ENCODE results near the gene AGAP3. TPM values are rescaled to one million over a fixed set of nuclear protein-coding genes. Genes with fewer than 3 reads are reported as not detected.
"Not testable (repeated sequence)": the region's sequence is repeated elsewhere in the genome, so short reads cannot be mapped to it uniquely, and the experiment has no call there.

Gene AGAP3
- total RNA-seq: 25.5 TPM
- 77.0 TPM for polyA plus RNA-seq

DNA sequence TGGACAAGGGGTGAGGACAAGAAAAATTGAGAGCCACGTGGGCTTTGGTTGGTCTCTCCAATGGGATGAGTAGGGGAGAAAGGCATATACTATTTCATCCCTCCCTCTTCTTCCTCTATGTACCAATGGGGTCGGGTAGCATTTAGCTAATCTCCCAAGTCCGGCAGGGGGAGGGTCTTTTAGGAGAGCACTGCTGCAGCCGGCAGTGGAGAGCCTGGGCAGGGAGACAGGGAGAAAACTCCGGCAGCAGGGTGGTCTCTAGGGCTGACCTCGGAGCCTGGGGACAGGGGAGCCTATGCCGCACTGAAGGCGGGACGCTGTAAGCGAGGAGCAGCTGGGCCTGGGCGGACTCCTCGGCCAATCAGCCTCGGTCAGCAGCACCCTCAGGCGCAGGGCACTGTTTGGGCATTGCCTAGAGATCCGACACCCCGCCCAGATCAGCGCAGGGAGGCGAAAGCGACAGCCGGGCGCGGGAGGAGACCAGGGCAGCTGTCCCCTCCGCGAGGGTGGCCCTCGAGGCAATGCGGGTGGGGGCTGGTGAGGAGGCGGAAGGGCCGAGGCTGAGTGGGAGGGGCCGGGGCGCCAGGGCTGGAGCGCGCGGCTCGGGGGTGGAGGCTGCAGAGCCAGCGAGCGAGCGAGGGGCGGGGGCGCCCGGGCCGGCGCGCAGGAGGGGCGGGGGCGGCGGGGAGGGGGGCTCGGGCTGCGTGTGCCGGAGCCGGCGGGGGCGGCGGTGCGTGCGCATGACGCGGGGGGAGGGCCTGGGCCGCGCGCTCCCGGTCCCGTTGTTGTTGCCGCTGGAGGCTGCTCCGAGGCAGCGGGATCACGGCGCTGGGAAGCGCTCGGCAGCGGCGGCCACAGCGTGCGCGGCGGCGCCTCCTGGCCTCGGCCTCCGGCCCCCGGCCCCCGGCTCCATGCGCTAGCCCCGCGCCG, at the start of gene AGAP3:
TSS of gene AGAP3 (plus strand) at position 785 of the 930 bp plus-strand sequence. CDS start 267 bp downstream, outside the sequence.
- peak; percentile 57 for DNase-seq (ENCODE audit: extremely low spot score)
- Histone ChIP-seq H3K4me3 (ENCODE audit: low read depth, low read length) (peak within 1 kb of the TSS; percentile 79), H3K4me1 (ENCODE audit: insufficient read depth) (no peaks in the 10 kb centered on the region), H3K27ac (ENCODE audit: low read depth) (peak within 1 kb of the TSS; percentile 60), H3K36me3 (ENCODE audit: insufficient read depth) (no peaks in the 10 kb centered on the region)
- under 1% methylated on average over 84 of the region's 84 CpGs for WGBS

DNA sequence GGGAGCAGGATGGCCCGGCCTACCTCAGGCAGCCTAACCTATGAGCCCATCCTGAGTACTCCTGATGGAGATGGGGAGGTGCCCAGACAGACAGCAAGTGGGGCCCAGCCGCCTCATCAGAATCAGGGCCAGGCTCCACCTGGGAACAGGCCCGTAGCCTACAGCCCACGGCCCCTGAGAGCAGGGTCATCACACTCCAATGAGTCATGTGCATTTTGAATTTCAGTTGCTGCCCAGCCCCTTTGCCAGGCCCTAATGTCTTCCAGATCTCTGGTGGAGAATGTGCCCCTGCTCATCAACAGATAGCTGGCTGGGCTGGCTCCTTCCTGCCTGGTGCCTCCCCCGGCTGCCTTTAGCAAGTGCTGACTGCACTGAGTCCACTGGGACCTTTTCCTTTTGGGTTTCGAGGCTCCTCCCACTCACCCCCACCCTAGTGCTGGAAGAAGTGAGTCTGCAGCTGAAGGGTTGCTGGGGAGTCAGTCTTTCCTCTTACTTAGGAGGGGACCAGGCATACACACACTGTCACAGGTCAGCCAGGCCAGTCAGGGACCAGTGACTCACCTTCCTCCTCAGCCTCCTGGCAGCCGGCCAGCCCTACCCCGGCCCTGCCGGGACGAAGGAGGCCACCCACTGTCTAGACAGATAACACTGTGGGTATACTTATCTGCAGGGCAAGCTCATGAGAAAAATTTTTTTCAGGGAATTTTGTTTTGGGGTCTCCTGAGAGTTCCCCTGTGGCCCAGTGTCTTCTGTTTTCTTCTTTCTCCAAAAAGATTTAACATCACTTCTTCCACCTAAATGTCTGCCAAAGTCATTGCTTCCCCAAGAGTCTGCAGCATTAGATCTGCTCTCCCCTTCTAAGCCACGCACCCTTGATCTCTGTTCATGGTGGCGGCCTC, 47.1 kb upstream of the AGAP3 start:
- DNase-seq (ENCODE audit: extremely low spot score): no peak
- 38% methylated on average over 12 of the region's 12 CpGs for WGBS

DNA sequence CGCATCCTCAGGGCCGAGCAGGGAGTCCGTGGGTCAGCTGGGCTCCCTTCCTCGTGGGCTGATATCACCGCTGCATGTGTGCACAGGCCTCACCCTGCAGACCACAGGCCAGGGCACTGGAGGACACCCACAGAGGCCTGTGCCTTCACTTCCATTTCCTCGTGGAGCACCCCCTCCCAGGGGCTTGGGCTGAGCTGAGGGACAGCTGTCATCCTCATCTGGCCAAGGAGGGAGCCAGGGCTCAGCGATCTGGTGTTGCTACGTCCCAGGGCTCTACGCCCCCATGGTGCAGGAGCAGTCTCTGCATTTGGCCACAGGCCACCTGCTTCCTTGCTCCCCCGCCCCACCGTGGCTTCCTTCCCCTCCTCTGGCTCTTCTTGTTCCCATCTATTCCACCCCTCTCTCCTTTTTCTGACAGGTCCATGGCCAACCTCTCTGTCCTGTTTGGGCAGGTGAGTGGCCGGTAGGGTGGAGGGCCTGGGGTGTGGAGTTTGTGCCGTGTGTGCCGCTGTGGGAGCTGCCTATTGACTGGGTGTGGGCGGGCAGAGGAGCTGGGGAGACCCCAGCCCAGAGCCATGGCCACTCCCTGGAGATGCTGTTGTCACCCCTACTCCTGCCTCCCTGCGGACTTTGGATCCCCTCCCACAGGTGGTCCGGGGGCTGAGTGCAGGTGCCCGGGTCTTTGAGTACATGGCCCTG, 46.3 kb upstream of the AGAP3 start:
- H3K36me3 ChIP-seq (ENCODE audit: insufficient read depth): no peaks in the 10 kb centered on the region
- DNase-seq (ENCODE audit: extremely low spot score): no peak
- 71% methylated on average over 18 of the region's 18 CpGs for WGBS
- no peaks in the 10 kb centered on the region for H3K4me1 ChIP-seq (ENCODE audit: insufficient read depth)
- H3K4me3 ChIP-seq (ENCODE audit: low read depth, low read length): no peak overlapping the region
- no peak overlapping the region for H3K27ac ChIP-seq (ENCODE audit: low read depth)

More for the DNA sequence above, 47.1 kb upstream of the AGAP3 start:
- Histone ChIP-seq H3K27ac (ENCODE audit: low read depth) (no peak overlapping the region), H3K36me3 (ENCODE audit: insufficient read depth) (no peaks in the 10 kb centered on the region), H3K4me1 (ENCODE audit: insufficient read depth) (no peaks in the 10 kb centered on the region), H3K4me3 (ENCODE audit: low read depth, low read length) (no peak overlapping the region)

DNA sequence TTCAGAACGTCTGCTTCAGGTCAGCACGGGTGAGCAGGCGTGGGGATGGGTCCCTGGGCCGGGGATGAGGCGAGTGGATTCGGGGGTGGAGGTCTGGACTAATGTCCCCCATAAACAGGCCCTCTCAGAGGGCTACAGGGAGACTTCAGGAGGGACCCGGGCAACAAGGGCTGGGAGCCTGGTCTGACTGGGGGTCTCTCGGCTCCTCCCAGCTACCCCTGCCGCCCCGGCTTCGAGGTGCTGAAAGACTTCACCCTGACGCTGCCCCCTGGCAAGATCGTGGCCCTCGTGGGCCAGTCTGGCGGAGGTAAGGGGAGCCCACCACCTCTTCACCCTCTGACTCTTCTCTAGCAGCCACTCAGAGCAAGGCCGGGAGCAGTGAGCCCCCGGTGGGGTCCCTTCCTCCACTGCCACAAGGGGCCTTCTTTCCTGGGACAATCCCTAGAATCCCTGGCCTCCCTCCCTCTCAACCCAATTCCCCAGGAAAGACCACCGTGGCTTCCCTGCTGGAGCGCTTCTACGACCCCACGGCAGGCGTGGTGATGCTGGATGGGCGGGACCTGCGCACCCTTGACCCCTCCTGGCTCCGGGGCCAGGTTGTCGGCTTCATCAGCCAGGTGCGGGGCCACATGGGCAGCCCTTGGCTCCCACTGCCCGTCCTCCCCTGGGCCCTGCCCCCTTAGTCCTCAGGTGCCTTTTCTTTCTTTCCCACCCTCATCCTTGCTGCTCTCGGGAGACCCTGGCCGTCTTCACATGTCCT, 45.5 kb upstream of the AGAP3 start:
- Histone ChIP-seq H3K27ac (ENCODE audit: low read depth) (no peak overlapping the region), H3K4me3 (ENCODE audit: low read depth, low read length) (no peak overlapping the region), H3K36me3 (ENCODE audit: insufficient read depth) (no peaks in the 10 kb centered on the region), H3K4me1 (ENCODE audit: insufficient read depth) (no peaks in the 10 kb centered on the region)
- WGBS: 93% methylated on average over 30 of the region's 30 CpGs
- DNase-seq (ENCODE audit: extremely low spot score): no peak

- not testable (repeated sequence) for DNase-seq (ENCODE audit: extremely low spot score); H3K4me3 ChIP-seq (ENCODE audit: low read depth, low read length); H3K4me1 ChIP-seq (ENCODE audit: insufficient read depth); H3K36me3 ChIP-seq (ENCODE audit: insufficient read depth); H3K27ac ChIP-seq (ENCODE audit: low read depth)
- 84% methylated on average over 10 of the region's 10 CpGs for WGBS
Observed at GRCh38 chr7:151043449-151043848, 42.8 kb upstream of the AGAP3 start.

DNA sequence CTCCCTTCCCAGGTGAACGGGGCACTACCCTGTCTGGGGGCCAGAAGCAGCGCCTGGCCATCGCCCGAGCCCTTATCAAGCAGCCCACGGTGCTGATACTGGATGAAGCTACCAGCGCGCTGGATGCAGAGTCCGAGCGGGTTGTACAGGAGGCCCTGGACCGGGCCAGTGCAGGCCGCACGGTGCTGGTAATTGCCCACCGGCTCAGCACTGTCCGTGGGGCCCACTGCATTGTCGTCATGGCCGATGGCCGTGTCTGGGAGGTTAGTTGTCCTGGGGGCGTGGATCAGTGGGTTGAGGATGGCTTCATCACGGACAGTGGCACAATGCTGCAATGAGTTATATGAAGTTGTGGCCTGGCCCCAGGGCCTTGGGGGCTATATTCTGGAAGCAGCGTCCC, 42.3 kb upstream of the AGAP3 start:
- Histone ChIP-seq H3K27ac (ENCODE audit: low read depth) (no peak overlapping the region), H3K4me3 (ENCODE audit: low read depth, low read length) (no peak overlapping the region), H3K4me1 (ENCODE audit: insufficient read depth) (no peaks in the 10 kb centered on the region), H3K36me3 (ENCODE audit: insufficient read depth) (no peaks in the 10 kb centered on the region)
- DNase-seq (ENCODE audit: extremely low spot score): no peak
- 94% methylated on average over 20 of the region's 20 CpGs for WGBS

DNA sequence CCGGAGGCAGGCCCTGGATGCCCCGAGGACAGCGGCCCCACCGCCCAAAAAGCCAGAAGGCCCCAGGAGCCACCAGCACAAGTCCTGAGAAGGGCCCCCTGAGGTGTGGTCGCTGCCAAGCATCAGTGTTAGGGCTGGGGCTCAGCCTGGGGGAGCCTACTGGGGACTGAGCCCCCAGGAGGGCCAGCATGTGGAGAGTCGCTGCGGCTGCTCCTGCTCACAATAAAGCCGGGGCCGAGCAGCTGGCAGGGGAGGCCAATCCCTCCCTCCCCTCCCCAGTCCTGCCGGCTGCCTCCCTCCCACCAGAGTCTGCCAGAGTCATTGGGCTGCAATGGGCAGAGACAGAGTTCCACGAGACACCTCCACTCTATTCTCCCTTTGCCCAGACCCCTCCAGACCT, 41.0 kb upstream of the AGAP3 start:
- H3K36me3 ChIP-seq (ENCODE audit: insufficient read depth): no peaks in the 10 kb centered on the region
- DNase-seq (ENCODE audit: extremely low spot score): no peak
- H3K27ac ChIP-seq (ENCODE audit: low read depth): no peak overlapping the region
- H3K4me1 ChIP-seq (ENCODE audit: insufficient read depth): no peaks in the 10 kb centered on the region
- 79% methylated on average over 11 of the region's 11 CpGs for WGBS
- no peak overlapping the region for H3K4me3 ChIP-seq (ENCODE audit: low read depth, low read length)

DNA sequence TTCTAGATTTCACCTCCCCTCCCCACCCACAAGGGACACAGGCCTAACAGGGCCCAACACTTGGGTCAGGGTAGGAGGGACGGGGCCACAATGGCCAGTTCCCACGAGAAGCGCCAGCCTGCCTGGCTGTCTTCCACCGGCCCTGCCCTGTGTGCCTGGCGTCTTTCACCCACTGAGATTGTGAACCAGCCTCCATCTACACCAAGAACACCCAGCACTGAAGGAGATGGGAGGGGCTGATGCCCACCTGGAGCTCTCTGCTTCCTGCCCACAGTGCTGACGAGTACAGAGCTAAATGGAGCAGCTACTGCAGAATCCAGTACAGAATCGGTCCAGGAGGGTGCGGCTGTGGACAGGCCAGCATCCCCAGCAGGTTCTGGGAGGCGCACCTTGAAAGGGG, 40.3 kb upstream of the AGAP3 start:
- Histone ChIP-seq H3K4me1 (ENCODE audit: insufficient read depth) (no peaks in the 10 kb centered on the region), H3K36me3 (ENCODE audit: insufficient read depth) (no peaks in the 10 kb centered on the region), H3K27ac (ENCODE audit: low read depth) (no peak overlapping the region), H3K4me3 (ENCODE audit: low read depth, low read length) (no peak overlapping the region)
- DNase-seq (ENCODE audit: extremely low spot score): no peak
- 89% methylated on average over 9 of the region's 9 CpGs for WGBS

- DNase-seq (ENCODE audit: extremely low spot score): no peak
- H3K27ac ChIP-seq (ENCODE audit: low read depth): no peak overlapping the region
- WGBS: 22% methylated on average over 14 of the region's 14 CpGs
- no peak overlapping the region for H3K4me3 ChIP-seq (ENCODE audit: low read depth, low read length)
- peaks cover 1% of the 10 kb centered on the region for H3K4me1 ChIP-seq (ENCODE audit: insufficient read depth)
- H3K36me3 ChIP-seq (ENCODE audit: insufficient read depth): no peaks in the 10 kb centered on the region
Observed at GRCh38 chr7:151046603-151047573, 39.4 kb upstream of the AGAP3 start.

- H3K27ac ChIP-seq (ENCODE audit: low read depth): no peak within 1 kb of the TSS
- WGBS: 69% methylated on average over 22 of the region's 22 CpGs
- DNase-seq (ENCODE audit: extremely low spot score): no peak
- no peaks in the 10 kb centered on the region for H3K36me3 ChIP-seq (ENCODE audit: insufficient read depth)
- H3K4me3 ChIP-seq (ENCODE audit: low read depth, low read length): no peak within 1 kb of the TSS
- peaks cover 1% of the 10 kb centered on the region for H3K4me1 ChIP-seq (ENCODE audit: insufficient read depth)
Observed at GRCh38 chr7:151047976-151048815, 38.1 kb upstream of the AGAP3 start, which contains the start of gene ASIC3. ASIC3 (plus strand) TSS chr7:151048531; CDS start chr7:151048886, 355 bp downstream.

- WGBS: 90% methylated on average over 38 of the region's 38 CpGs
- Histone ChIP-seq H3K36me3 (ENCODE audit: insufficient read depth) (no peaks in the 10 kb centered on the region), H3K4me1 (ENCODE audit: insufficient read depth) (peaks cover 1% of the 10 kb centered on the region)
Observed at GRCh38 chr7:151048911-151049463, 37.3 kb upstream of the AGAP3 start.

More at GRCh38 chr7:151048911-151049463, 37.3 kb upstream of the AGAP3 start:
- H3K27ac ChIP-seq (ENCODE audit: low read depth): no peak overlapping the region
- no peak for DNase-seq (ENCODE audit: extremely low spot score)
- no peak overlapping the region for H3K4me3 ChIP-seq (ENCODE audit: low read depth, low read length)
